Loucy (cell line): Measurements from ENCODE around the gene RIN3.

Experiments
- CTCF ChIP-seq: fragments of 200-600 bp; sonication (generic); conservative IDR thresholded peaks from 2 replicates; pipeline ENCODE4 v1.5.1; 2014; ENCODE audit warnings: mild to moderate bottlenecking, antibody characterized with exemption, low read length
- EZH2phosphoT487 ChIP-seq: fragments of 200-600 bp; IDR thresholded peaks from 2 replicates; pipeline ENCODE4 v1.6.1; 2018; ENCODE audit warnings: antibody characterized with exemption, mild to moderate bottlenecking, moderate library complexity, borderline replicate concordance

DNA sequence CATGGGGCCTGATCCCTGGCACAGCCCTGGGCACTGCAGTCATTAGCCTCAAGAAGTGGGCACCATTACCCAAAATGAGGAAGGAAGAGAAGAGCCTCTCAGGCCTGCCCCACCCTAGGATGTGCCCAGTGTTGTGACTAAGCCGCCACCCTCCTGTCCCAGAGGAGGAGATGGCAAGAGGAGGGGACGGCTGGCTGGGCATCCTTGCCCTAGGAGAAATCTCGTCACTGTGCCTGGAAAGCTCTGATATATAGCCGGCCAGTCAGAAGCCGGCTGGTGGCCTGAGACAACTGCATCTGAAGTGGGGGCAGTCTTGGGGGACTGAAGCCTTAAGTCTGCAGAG, 119.7 kb downstream of the RIN3 start:
- TF ChIP-seq CTCF (no peak), EZH2phosphoT487 (no peak)
